ENCODE results near the gene ATAT1. TPM values are rescaled to one million over a fixed set of nuclear protein-coding genes. Genes with fewer than 3 reads are reported as not detected.

ATAT1 gene
- total and polyA plus RNA-seq, 9 of the 15 experiments (the other 6 are each of a cell fraction or from before 2014, with no cell fraction given) = 0.65 to 5.8 (median 1.6) TPM

- TF ChIP-seq MGA (IDR thresholded peaks at IDR 0.05) (no peak), ZNF449 (CRISPR knock-in tag; IDR thresholded peaks at IDR 0.05) (no peak), RNF2 (IDR thresholded peaks at IDR 0.05) (no peak), BDP1 (IDR thresholded peaks at IDR 0.05; ENCODE audit: insufficient read depth, insufficient read length) (no peak), IRF1 (CRISPR knock-in tag; IDR thresholded peaks at IDR 0.05; ENCODE audit: borderline replicate concordance) (no peak), SAFB (IDR thresholded peaks at IDR 0.05; ENCODE audit: borderline replicate concordance, low read depth, low read length) (no peak), TEAD1 (CRISPR knock-in tag; IDR thresholded peaks at IDR 0.05) (peak in 1 of 2 experiments; percentile 56; a peak in 1 of 4 replicates), FOXJ2 (tag; IDR thresholded peaks at IDR 0.05) (no peak), ZNF695 (CRISPR knock-in tag; IDR thresholded peaks at IDR 0.05) (no peak), ZEB2 (IDR thresholded peaks at IDR 0.05) (no peak), POLR2H (tag; IDR thresholded peaks at IDR 0.05; ENCODE audit: low read depth) (no peak), POU5F1 (IDR thresholded peaks at IDR 0.05; ENCODE audit: borderline replicate concordance, low read depth, low read length, partially characterized antibody) (no peak), POLR2A (conservative IDR thresholded peaks at IDR 0.05) (no peak)
- TF ChIP-seq, protein P1, sequence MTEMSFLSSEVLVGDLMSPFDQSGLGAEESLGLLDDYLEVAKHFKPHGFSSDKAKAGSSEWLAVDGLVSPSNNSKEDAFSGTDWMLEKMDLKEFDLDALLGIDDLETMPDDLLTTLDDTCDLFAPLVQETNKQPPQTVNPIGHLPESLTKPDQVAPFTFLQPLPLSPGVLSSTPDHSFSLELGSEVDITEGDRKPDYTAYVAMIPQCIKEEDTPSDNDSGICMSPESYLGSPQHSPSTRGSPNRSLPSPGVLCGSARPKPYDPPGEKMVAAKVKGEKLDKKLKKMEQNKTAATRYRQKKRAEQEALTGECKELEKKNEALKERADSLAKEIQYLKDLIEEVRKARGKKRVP (CRISPR knock-in tag; IDR thresholded peaks at IDR 0.05) = no peak
These were observed 52.5 kb downstream of the ATAT1 start (continued) for GRCh38 chr6:30678964-30679726.

Data from K562 (cell line).